H1 (cell line): ENCODE results near the gene PLEKHM3. TPM values are rescaled to one million over a fixed set of nuclear protein-coding genes. Genes with fewer than 3 reads are reported as not detected.

ENCODE experiments used
- CTCF ChIA-PET: fragments of 300-600 bp; sonication (Branson Sonifier 250); formaldehyde crosslinking; loops from one replicate; lab custom pipeline; 2021; ENCODE audit not compliant: partially characterized antibody; lab: Charles Lee
- POLR2A ChIA-PET: fragments of 300-600 bp; sonication (Branson Sonifier 250); formaldehyde crosslinking; loops from one replicate; lab custom pipeline; 2021; ENCODE audit warnings: inconsistent platforms; ENCODE audit not compliant: partially characterized antibody; lab: Charles Lee
- DNase-seq, 2 experiments: peaks; one replicate each; pipeline versions ENCODE4 v3.0.0 to v3.0.0-alpha.2; 2010 to 2022; ENCODE audit warnings: low spot score in 2 of 2, low read depth in 1 of 2, mixed read lengths in 1 of 2
- FAIRE-seq: peaks from 2 replicates; lab custom pipeline; 2011; peaks lifted over from hg19 to GRCh38; lab: Jason Lieb, UNC
- H2AFZ ChIP-seq: 2 replicates; pipeline ENCODE4 v1.8.1; 2012; ENCODE audit warnings: low read length, inconsistent platforms
- H2AK5ac ChIP-seq: 2 replicates; pipeline ENCODE4 v1.6.1; 2013; ENCODE audit warnings: low read depth, low read length
- H2BK120ac ChIP-seq: replicated peaks from 2 replicates; pipeline ENCODE3; 2013; ENCODE audit warnings: low read depth, low read length, inconsistent platforms
- H2BK12ac ChIP-seq: 2 replicates; pipeline ENCODE4 v1.6.1; 2013; ENCODE audit warnings: low read depth, low read length
- H2BK15ac ChIP-seq: 2 replicates; pipeline ENCODE4 v1.6.1; 2013; ENCODE audit warnings: low read length
- H2BK20ac ChIP-seq: 2 replicates; pipeline ENCODE4 v1.6.1; 2013; ENCODE audit warnings: low read length
- H2BK5ac ChIP-seq: 2 replicates; pipeline ENCODE4 v1.6.1; 2013; ENCODE audit warnings: low read depth, low read length
- H3K14ac ChIP-seq: 2 replicates; pipeline ENCODE4 v1.6.1; 2013; ENCODE audit warnings: inconsistent platforms; ENCODE audit not compliant: insufficient read length
- H3K18ac ChIP-seq: 2 replicates; pipeline ENCODE4 v1.6.1; 2013; ENCODE audit warnings: low read length; ENCODE audit errors: extremely low read depth
- H3K23ac ChIP-seq: 2 replicates; pipeline ENCODE4 v1.6.1; 2013; ENCODE audit warnings: inconsistent platforms; ENCODE audit not compliant: insufficient read length
- H3K23me2 ChIP-seq: 2 replicates; pipeline ENCODE4 v1.6.1; 2013; ENCODE audit warnings: low read depth, low read length
- H3K27ac ChIP-seq: 2 replicates; pipeline ENCODE4 v1.6.1; 2011; ENCODE audit warnings: low read depth, low read length, inconsistent platforms
- H3K27me3 ChIP-seq, 4 experiments: replicated peaks in 1 of 4; 1 replicate in 1 of 4; 2 replicates in 3 of 4; pipeline versions ENCODE4 v1.6.1 to v1.8.1; 2011 to 2013; ENCODE audit warnings: low read length in 3 of 4, mild to moderate bottlenecking in 3 of 4, inconsistent platforms in 2 of 4, mixed read lengths in 2 of 4, moderate library complexity in 1 of 4; ENCODE audit not compliant: control insufficient read depth in 3 of 4, insufficient read depth in 3 of 4; ENCODE audit errors: extremely low read depth in 1 of 4
- H3K36me3 ChIP-seq, 4 experiments: 2 replicates each; pipeline versions ENCODE4 v1.6.1 to v1.8.1; 2011 to 2013; ENCODE audit warnings: mild to moderate bottlenecking in 4 of 4, low read length in 3 of 4, moderate library complexity in 2 of 4, control low read depth in 1 of 4, inconsistent platforms in 1 of 4; ENCODE audit not compliant: insufficient read depth in 4 of 4, control insufficient read depth in 2 of 4
- H3K4ac ChIP-seq: replicated peaks from 2 replicates; pipeline ENCODE3; 2013; ENCODE audit warnings: low read length, low read depth, mixed read lengths, inconsistent platforms; ENCODE audit not compliant: insufficient read length
- H3K4me1 ChIP-seq, 4 experiments: replicated peaks in 1 of 4; 1 replicate in 1 of 4; 2 replicates in 3 of 4; pipeline versions ENCODE4 v1.6.1 to v1.8.1; 2011 to 2013; ENCODE audit warnings: low read length in 3 of 4, inconsistent platforms in 2 of 4, mixed read lengths in 1 of 4; ENCODE audit not compliant: insufficient read depth in 4 of 4, control insufficient read depth in 3 of 4
- H3K4me2 ChIP-seq, 2 experiments: 2 replicates each; pipeline versions ENCODE4 v1.6.1 to v1.8.1; 2011 to 2013; ENCODE audit warnings: low read depth in 2 of 2, low read length in 2 of 2, control low read depth in 1 of 2, inconsistent platforms in 1 of 2, mild to moderate bottlenecking in 1 of 2; ENCODE audit not compliant: insufficient read depth in 1 of 2
- H3K4me3 ChIP-seq, 4 experiments: fragments of 200-600, 300-600 bp in 1 of 4; sonication (generic), shearing (Covaris generic), sonication (Bioruptor Twin) in 1 of 4; 2 replicates each; pipeline versions ENCODE4 v1.5.1 to v1.8.1; 2011 to 2016; ENCODE audit warnings: low read length in 4 of 4, low read depth in 3 of 4, control low read depth in 2 of 4, inconsistent platforms in 2 of 4, mild to moderate bottlenecking in 2 of 4, mixed read lengths in 1 of 4, moderate library complexity in 1 of 4; ENCODE audit not compliant: insufficient read depth in 2 of 4; ENCODE audit errors: extremely low read depth in 1 of 4
- H3K56ac ChIP-seq: replicated peaks from 2 replicates; pipeline ENCODE3; 2013; ENCODE audit warnings: low read depth, mild to moderate bottlenecking, mixed read lengths, low read length, inconsistent platforms; ENCODE audit not compliant: insufficient read length
- H3K79me1 ChIP-seq: 2 replicates; pipeline ENCODE4 v1.6.1; 2013; ENCODE audit warnings: low read depth, low read length, control low read depth
- H3K79me2 ChIP-seq, 2 experiments: 2 replicates each; pipeline versions ENCODE4 v1.6.1 to v1.8.1; 2012 to 2013; ENCODE audit warnings: low read length in 2 of 2, mild to moderate bottlenecking in 2 of 2, inconsistent platforms in 1 of 2; ENCODE audit not compliant: insufficient read depth in 2 of 2, control insufficient read depth in 1 of 2
- H3K9ac ChIP-seq, 4 experiments: replicated peaks in 1 of 4; 1 replicate in 1 of 4; 2 replicates in 3 of 4; pipeline versions ENCODE4 v1.6.1 to v1.8.1; 2011 to 2013; ENCODE audit warnings: low read depth in 3 of 4, low read length in 3 of 4, control low read depth in 2 of 4, mild to moderate bottlenecking in 2 of 4, moderate library complexity in 2 of 4, inconsistent platforms in 1 of 4; ENCODE audit errors: extremely low read depth in 1 of 4
- H3K9me3 ChIP-seq, 2 experiments: 2 replicates each; pipeline versions ENCODE4 v1.6.1 to v1.8.1; 2012 to 2013; ENCODE audit warnings: mild to moderate bottlenecking in 2 of 2, moderate library complexity in 2 of 2, control low read depth in 1 of 2, inconsistent platforms in 1 of 2, low read depth in 1 of 2, low read length in 1 of 2, mixed read lengths in 1 of 2; ENCODE audit not compliant: insufficient read depth in 2 of 2
- H4K20me1 ChIP-seq, 2 experiments: replicated peaks in 1 of 2; 2 replicates each; pipeline versions ENCODE3 to v1.8.1; 2011 to 2013; ENCODE audit warnings: inconsistent platforms in 2 of 2, low read length in 2 of 2, mild to moderate bottlenecking in 1 of 2; ENCODE audit not compliant: insufficient read depth in 2 of 2, control insufficient read depth in 1 of 2
- H4K5ac ChIP-seq: 2 replicates; pipeline ENCODE4 v1.6.1; 2013; ENCODE audit warnings: low read length, low read depth, mixed read lengths, inconsistent platforms; ENCODE audit not compliant: insufficient read length
- H4K8ac ChIP-seq: 2 replicates; pipeline ENCODE4 v1.8.0; 2013; ENCODE audit warnings: mild to moderate bottlenecking, moderate library complexity, low read length, inconsistent platforms; ENCODE audit not compliant: insufficient read depth; ENCODE audit errors: extremely low read depth
- H4K91ac ChIP-seq: replicated peaks from 2 replicates; pipeline ENCODE3; 2013; ENCODE audit warnings: low read length, mixed read lengths, inconsistent platforms; ENCODE audit not compliant: insufficient read length
- BRCA1 ChIP-seq: IDR thresholded peaks from 2 replicates; pipeline ENCODE4 v1.6.1; 2012; ENCODE audit warnings: low read depth, low read length, improper control_type of control experiment
- GABPA ChIP-seq: IDR thresholded peaks from 2 replicates; pipeline ENCODE4 v1.6.1; 2011; ENCODE audit warnings: mild to moderate bottlenecking, low read length, moderate library complexity, borderline replicate concordance; ENCODE audit not compliant: insufficient read depth
- GTF2F1 ChIP-seq: IDR thresholded peaks from 2 replicates; pipeline ENCODE4 v1.6.1; 2012; ENCODE audit warnings: low read depth, low read length, improper control_type of control experiment, borderline replicate concordance
- KDM1A ChIP-seq: fragments of 200-600, 300-600 bp; sonication (generic); IDR thresholded peaks from 2 replicates; pipeline ENCODE4 v1.7.1; 2016; ENCODE audit warnings: mild to moderate bottlenecking, low read length, borderline replicate concordance
- KDM5A ChIP-seq: fragments of 200-600 bp; IDR thresholded peaks from 2 replicates; pipeline ENCODE4 v1.7.1; 2012; ENCODE audit warnings: mild to moderate bottlenecking, low read length, inconsistent platforms, mixed read lengths
- MAFK ChIP-seq: IDR thresholded peaks from 2 replicates; pipeline ENCODE4 v1.6.1; 2012; ENCODE audit warnings: low read depth, mild to moderate bottlenecking, improper control_type of control experiment, low read length
- MAX ChIP-seq: IDR thresholded peaks from 2 replicates; pipeline ENCODE4 v1.6.1; 2012; ENCODE audit warnings: inconsistent platforms
- POLR2A ChIP-seq, 2 experiments: IDR thresholded peaks; 1 replicate in 1 of 2; 2 replicates in 1 of 2; pipeline ENCODE4 v1.6.1; 2011; ENCODE audit warnings: low read depth in 2 of 2, low read length in 2 of 2, mild to moderate bottlenecking in 2 of 2; ENCODE audit errors: control extremely low read depth in 1 of 2
- SIRT6 ChIP-seq: IDR thresholded peaks from one replicate; pipeline ENCODE4 v1.7.1; 2012; ENCODE audit warnings: low read length, inconsistent platforms
- SP2 ChIP-seq: IDR thresholded peaks from 2 replicates; pipeline ENCODE4 v1.6.1; 2012; ENCODE audit warnings: mild to moderate bottlenecking, low read length, inconsistent platforms
- TAF1 ChIP-seq: IDR thresholded peaks from 2 replicates; pipeline ENCODE4 v1.6.1; 2011; ENCODE audit warnings: mild to moderate bottlenecking, low read depth, low read length
- TCF12 ChIP-seq: IDR thresholded peaks from 2 replicates; pipeline ENCODE4 v1.6.1; 2011; ENCODE audit warnings: low read depth, mild to moderate bottlenecking, low read length
- TEAD4 ChIP-seq: IDR thresholded peaks from 2 replicates; pipeline ENCODE4 v1.6.1; 2012; ENCODE audit warnings: low read depth, low read length, inconsistent platforms, mixed read lengths
- YY1 ChIP-seq: IDR thresholded peaks from 2 replicates; pipeline ENCODE4 v1.6.1; 2011; ENCODE audit warnings: low read depth, mild to moderate bottlenecking, low read length
- WGBS, 2 experiments: shearing (Covaris generic) in 1 of 2; methylation state at CpG; one replicate each; pipeline versions ENCODE4 v1.1.6 to v1.1.7; 2013 to 2015; ENCODE audit warnings: low lambda C conversion rate in 2 of 2, mixed read lengths in 2 of 2, inconsistent platforms in 1 of 2, low coverage in 1 of 2, missing lambda C conversion rate in 1 of 2; ENCODE audit not compliant: insufficient replicate concordance in 2 of 2, insufficient coverage in 1 of 2, insufficient read length in 1 of 2; ENCODE audit errors: extremely low coverage in 1 of 2, missing lambda C conversion rate in 1 of 2; 5-methylcytosine and 5-hydroxymethylcytosine counted together
- polyA plus RNA-seq, 7 experiments: library from polyadenylated mRNA; depleted of rRNA in 3 of 7; stranded (reverse) in 5 of 7; unstranded in 2 of 7; fragments of >200 nt in 5 of 7; fragments of 200-250 nt in 2 of 7; gene quantifications; 1 replicate in 5 of 7; 2 replicates in 1 of 7; 4 replicates in 1 of 7; pipeline versions ENCODE4 v1.2.1 to v1.2.3, GENCODE V29; 2011 to 2013; ENCODE audit warnings: missing spikeins in 2 of 7, mixed read lengths in 2 of 7
- total RNA-seq: library from RNA; stranded (reverse); fragmentation: NEBNext Ultra II Directional; extraction: Animal tissue kit (Norgen Biotek cat#: 25700); gene quantifications from 2 replicates; pipeline ENCODE4 v1.2.1, GENCODE V29; 2021
- TF ChIP-seq, protein P1 (sequence below): IDR thresholded peaks from 2 replicates; pipeline ENCODE4 v1.6.1; 2011; ENCODE audit warnings: low read length, improper control_type of control experiment

PLEKHM3 gene
- total and polyA plus RNA-seq, 2 of the 8 experiments (the other 6 are each of a cell fraction or from before 2014, with no cell fraction given): 2.3 to 5.8 TPM

- CTCF ChIA-PET: interaction anchor here (0.7 to 5.4 kb wide), 11 partner anchors 13 to 261 kb away, joined by 3 to 39 read pairs (median 4); no protein-coding TSS in a partner anchor
- Histone ChIP-seq H4K91ac (no peak overlapping the region), H2AFZ (no peak overlapping the region), H3K23ac (no peak overlapping the region), H4K8ac (no peak overlapping the region), H3K14ac (no peak overlapping the region), H3K27me3 (no peaks in the 10 kb centered on the region), H3K23me2 (no peaks in the 10 kb centered on the region), H3K4ac (no peak overlapping the region), H4K5ac (no peak overlapping the region), H3K4me2 (no peak overlapping the region), H3K27ac (no peak overlapping the region), H3K4me3 (no peak overlapping the region), H3K18ac (no peak overlapping the region), H3K4me1 (peaks cover 0 to 27% (median 16%) of the 10 kb centered on the region in 4 experiments; a peak in 4 of 7 replicates), H3K9me3 (no peaks in the 10 kb centered on the region), H3K36me3 (no peaks in the 10 kb centered on the region), H3K9ac (no peak overlapping the region), H2BK5ac (no peak overlapping the region), H2BK15ac (no peak overlapping the region), H3K56ac (no peak overlapping the region), H2BK120ac (no peak overlapping the region), H2BK20ac (no peak overlapping the region), H4K20me1 (no peaks in the 10 kb centered on the region), H3K79me2 (no peaks in the 10 kb centered on the region), H3K79me1 (no peaks in the 10 kb centered on the region), H2AK5ac (no peak overlapping the region), H2BK12ac (no peak overlapping the region)
- WGBS, 2 experiments: 85% methylated on average over 3 of the region's 3 CpGs; no CpG with 5 or more reads in 1 of the 2 experiments
- DNase-seq: no peak
- POLR2A ChIA-PET: interaction anchor here (1.3 kb wide), 1 partner anchor 14 kb away, joined by 3 read pairs; no protein-coding TSS in a partner anchor
- FAIRE-seq: no peak
- no peak for TF ChIP-seq SIRT6
- no peak for TF ChIP-seq BRCA1
- TF ChIP-seq TAF1: no peak
- TF ChIP-seq GTF2F1: no peak
- no peak for TF ChIP-seq SP2
- TF ChIP-seq, protein P1, sequence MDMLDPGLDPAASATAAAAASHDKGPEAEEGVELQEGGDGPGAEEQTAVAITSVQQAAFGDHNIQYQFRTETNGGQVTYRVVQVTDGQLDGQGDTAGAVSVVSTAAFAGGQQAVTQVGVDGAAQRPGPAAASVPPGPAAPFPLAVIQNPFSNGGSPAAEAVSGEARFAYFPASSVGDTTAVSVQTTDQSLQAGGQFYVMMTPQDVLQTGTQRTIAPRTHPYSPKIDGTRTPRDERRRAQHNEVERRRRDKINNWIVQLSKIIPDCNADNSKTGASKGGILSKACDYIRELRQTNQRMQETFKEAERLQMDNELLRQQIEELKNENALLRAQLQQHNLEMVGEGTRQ: no peak
- TF ChIP-seq YY1: no peak
- no peak for TF ChIP-seq KDM1A
- TF ChIP-seq MAFK: no peak
- TF ChIP-seq MAX: no peak
- no peak for TF ChIP-seq TCF12
- no peak for TF ChIP-seq TEAD4
- TF ChIP-seq KDM5A: no peak
- no peak for TF ChIP-seq GABPA
- no peak for TF ChIP-seq POLR2A (IDR thresholded peaks at IDR 0.05; ENCODE audit: control extremely low read depth in 1 of 2, low read depth in 2 of 2, low read length in 2 of 2)
Measured at GRCh38 chr2:207953354-207953753, 72.0 kb downstream of the PLEKHM3 start.
